ENCODE results near the gene FRMD8.

DNA sequence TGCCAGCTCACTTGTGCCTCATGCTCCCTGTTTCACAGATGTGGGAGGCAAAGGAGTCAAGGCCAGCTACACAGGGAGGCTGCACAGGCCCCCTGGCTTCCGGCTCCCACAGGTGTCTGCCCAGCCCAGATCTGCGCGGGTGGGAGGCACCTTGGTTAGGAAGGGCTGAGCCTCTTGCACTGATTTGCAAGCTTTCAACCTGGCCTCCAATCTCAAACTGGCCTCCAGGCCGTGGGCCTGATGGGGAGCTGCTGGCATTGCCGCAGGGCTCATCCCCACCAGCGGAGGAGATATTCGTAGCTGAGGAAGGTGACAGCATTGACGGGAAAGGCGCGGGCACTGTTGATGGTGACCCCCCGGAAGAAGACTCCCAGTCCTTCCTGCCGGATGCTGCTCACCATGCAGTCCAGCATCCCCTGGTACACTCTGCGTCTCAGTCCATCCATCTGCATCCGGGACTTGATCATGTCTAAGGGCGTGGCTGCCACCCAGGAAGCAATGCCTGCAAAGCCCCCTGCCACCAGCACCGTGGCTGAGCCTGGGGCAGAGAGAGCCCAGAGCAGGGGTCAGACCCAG lies 10.2 kb upstream of the FRMD8 start:
- TF ChIP-seq EP300 (conservative IDR thresholded peaks at IDR 0.05; ENCODE audit: poor library complexity, severe bottlenecking) (no peak), EZH2 (IDR thresholded peaks at IDR 0.05; ENCODE audit: borderline replicate concordance, insufficient read depth, low read length, poor library complexity, severe bottlenecking) (no peak), MXI1 (conservative IDR thresholded peaks at IDR 0.05; ENCODE audit: poor library complexity, severe bottlenecking) (no peak), SMC3 (conservative IDR thresholded peaks at IDR 0.05; ENCODE audit: poor library complexity) (no peak), POLR2AphosphoS5 (IDR thresholded peaks at IDR 0.05) (no peak), TAF1 (IDR thresholded peaks at IDR 0.05; ENCODE audit: low read depth) (no peak)
- TF ChIP-seq, protein P1, sequence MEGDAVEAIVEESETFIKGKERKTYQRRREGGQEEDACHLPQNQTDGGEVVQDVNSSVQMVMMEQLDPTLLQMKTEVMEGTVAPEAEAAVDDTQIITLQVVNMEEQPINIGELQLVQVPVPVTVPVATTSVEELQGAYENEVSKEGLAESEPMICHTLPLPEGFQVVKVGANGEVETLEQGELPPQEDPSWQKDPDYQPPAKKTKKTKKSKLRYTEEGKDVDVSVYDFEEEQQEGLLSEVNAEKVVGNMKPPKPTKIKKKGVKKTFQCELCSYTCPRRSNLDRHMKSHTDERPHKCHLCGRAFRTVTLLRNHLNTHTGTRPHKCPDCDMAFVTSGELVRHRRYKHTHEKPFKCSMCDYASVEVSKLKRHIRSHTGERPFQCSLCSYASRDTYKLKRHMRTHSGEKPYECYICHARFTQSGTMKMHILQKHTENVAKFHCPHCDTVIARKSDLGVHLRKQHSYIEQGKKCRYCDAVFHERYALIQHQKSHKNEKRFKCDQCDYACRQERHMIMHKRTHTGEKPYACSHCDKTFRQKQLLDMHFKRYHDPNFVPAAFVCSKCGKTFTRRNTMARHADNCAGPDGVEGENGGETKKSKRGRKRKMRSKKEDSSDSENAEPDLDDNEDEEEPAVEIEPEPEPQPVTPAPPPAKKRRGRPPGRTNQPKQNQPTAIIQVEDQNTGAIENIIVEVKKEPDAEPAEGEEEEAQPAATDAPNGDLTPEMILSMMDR (IDR thresholded peaks at IDR 0.05; ENCODE audit: poor library complexity, severe bottlenecking): no peak
- TF ChIP-seq, protein P2, sequence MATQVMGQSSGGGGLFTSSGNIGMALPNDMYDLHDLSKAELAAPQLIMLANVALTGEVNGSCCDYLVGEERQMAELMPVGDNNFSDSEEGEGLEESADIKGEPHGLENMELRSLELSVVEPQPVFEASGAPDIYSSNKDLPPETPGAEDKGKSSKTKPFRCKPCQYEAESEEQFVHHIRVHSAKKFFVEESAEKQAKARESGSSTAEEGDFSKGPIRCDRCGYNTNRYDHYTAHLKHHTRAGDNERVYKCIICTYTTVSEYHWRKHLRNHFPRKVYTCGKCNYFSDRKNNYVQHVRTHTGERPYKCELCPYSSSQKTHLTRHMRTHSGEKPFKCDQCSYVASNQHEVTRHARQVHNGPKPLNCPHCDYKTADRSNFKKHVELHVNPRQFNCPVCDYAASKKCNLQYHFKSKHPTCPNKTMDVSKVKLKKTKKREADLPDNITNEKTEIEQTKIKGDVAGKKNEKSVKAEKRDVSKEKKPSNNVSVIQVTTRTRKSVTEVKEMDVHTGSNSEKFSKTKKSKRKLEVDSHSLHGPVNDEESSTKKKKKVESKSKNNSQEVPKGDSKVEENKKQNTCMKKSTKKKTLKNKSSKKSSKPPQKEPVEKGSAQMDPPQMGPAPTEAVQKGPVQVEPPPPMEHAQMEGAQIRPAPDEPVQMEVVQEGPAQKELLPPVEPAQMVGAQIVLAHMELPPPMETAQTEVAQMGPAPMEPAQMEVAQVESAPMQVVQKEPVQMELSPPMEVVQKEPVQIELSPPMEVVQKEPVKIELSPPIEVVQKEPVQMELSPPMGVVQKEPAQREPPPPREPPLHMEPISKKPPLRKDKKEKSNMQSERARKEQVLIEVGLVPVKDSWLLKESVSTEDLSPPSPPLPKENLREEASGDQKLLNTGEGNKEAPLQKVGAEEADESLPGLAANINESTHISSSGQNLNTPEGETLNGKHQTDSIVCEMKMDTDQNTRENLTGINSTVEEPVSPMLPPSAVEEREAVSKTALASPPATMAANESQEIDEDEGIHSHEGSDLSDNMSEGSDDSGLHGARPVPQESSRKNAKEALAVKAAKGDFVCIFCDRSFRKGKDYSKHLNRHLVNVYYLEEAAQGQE (IDR thresholded peaks at IDR 0.05; ENCODE audit: borderline replicate concordance): no peak

Measured in neural cell (in vitro differentiated cells).